Measurements from ENCODE around the gene RPL32.
"Not testable (repeated sequence)": the region's sequence is repeated elsewhere in the genome, so short reads cannot be mapped to it uniquely, and the experiment has no call there.

The RPL32 gene

DNA sequence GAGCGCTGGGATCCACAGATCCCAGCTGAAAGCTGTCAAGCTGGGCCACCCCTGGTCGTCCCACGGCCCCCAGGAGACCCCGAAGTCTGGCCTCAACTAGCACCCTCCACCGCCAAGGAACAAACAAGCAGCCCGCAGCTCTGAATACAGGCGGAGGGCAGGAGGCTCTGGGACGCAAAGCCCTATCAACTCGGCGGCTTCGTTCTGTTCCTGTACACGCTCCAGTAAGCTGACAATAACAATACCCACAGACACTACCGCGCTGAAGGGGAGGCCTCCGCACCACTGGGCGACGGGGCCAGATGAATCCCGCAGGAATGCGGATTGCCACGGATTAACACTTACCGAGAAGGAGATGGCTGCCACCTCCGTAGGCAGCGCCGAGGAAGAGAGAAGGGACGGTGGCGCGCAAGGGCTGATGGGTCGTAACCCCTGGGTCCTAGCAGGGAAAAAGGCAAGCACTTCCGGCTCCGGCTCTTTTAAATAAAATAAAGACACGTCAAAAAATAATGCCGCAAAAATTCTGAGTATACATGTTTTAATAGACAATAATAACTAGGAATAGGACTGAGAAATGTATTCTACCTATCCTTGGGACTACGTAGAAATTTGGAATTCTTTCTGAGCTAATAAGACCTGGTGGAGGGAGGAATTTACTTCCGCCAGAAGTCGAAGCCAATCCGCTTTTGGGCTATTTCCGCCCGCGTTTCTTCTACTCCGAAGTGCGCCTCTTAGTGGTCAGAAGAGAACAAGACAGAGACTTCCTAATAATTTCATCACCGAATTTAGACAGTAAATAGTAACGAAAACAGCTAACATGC is at the start of gene RPL32:
Gene RPL32, minus strand, starts transcription at position 417 of the 821 bp plus-strand sequence. CDS start 1,328 bp downstream, outside the sequence.
- DNase-seq, result peak; percentile 84

DNA sequence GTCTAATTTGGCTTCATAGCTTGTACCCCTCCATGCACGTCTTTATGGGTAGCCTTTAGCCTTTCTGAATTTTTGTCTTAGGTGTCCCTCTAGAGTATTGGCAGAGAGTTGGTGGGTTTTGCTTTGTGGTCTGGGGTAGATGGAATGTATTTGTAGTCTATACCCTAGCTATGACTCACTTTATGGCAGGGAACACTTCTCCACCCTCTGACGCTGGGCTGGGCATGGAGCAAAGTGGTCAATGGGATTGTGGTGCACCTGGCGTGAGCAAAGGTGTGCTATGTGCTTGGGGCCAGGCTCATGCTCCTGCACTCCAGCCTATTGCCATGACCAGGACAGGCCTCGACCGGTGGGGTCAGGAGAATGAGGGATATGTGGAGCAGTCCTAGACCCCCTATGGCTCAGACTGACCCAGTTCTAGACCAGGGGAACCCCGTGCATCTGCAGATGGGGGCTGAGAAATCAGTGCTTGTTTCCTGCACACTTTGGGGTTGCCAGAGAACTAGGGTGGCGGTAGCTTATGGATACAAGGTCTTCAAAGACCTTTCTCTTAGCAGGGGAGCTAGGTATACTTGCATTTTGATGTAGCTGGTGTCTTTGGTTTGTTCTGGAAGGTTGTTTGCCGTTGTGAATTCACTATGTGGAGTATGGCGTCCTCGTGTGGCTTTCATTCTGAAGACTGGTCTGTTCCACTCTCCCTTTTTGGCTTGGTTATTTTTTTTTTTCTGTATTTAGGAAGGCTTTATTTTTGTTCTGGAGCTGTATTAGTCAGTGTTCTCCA is 49.4 kb upstream of the RPL32 start:
- no peak for DNase-seq

GRCh38 chr3:12886736-12887135 is 45.4 kb upstream of the RPL32 start:
- DNase-seq, result no peak

GRCh38 chr3:12886106-12886679 is 44.8 kb upstream of the RPL32 start:
- DNase-seq, result no peak

DNA sequence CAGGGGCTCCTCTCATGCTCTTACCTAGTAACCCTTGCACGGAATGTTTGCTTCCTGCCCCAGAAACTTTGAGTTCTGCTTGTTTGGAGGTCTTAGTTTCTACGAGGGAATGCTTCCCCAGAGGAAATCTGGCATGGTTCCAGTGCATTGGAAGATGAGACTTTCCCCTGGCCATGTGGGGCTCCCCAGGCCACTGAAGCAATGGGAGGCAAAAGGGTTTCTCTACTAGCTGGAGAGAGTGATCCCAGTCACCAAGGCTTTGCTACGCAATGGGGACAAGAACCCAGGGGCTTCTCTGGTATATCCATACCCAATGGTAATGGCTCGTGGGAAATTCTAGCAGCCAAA is 44.2 kb upstream of the RPL32 start:
- DNase-seq, result no peak

DNA sequence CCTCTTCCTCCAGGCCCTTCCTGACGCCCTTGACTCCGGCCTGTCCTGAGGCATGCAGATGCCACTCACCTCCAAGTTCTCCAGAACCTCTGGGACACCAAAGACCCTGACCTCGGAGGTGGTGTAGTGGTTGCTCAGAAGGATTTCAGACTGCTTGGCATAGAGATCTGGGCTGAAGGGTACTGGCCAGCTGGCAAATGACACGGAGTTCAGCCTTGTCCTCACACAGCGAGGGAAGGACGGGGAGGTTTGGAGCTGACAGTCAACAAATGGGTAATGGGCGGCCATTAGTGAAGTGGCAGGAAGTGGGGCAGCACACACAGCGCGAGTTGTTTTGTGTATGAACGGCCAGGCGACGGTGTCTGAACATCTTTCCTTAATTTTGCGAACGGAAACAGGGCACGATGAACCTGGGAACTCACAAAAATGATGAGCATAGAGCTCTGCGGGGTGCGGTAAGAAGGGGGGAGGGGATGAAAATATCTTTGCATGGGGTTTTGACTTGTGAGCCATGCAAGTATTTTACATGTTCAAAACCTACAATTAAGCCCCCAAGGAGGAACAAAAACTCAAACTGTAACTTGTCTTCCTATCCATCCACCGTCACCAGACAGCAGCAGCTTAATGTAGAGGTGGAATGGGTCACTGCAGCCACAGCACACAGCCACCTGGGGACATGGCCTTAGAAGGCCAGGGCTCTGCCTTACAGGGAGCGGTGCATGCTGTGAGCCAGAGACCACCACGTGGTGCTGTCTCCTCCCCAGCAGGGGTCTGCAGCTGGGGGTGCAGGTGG is 43.6 kb upstream of the RPL32 start:
- no peak for DNase-seq

DNA sequence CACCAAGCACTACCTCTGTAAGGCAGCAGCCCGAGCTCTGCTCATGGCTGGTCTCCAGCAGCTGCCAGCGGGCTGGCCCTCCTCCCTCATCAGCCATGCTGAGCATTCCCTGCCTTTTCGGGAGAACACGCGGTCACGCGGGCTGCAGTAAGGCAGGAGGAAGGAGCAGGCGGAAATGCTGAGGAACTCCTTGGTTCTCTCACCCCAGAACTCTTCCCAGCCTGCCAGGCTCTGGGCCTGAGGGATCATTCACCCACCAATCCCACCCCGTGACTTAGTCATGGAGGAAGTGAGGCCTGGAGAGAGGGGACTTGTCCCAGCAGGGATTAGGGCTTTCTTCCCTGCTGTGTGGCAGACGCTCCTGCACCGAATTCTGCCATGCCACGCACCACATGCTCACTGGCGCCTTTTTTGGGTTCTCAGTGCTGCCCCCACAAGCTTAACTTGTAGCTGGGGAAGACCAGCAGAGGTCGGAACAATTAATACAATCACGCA is 42.9 kb upstream of the RPL32 start:
- no peak for DNase-seq

DNA sequence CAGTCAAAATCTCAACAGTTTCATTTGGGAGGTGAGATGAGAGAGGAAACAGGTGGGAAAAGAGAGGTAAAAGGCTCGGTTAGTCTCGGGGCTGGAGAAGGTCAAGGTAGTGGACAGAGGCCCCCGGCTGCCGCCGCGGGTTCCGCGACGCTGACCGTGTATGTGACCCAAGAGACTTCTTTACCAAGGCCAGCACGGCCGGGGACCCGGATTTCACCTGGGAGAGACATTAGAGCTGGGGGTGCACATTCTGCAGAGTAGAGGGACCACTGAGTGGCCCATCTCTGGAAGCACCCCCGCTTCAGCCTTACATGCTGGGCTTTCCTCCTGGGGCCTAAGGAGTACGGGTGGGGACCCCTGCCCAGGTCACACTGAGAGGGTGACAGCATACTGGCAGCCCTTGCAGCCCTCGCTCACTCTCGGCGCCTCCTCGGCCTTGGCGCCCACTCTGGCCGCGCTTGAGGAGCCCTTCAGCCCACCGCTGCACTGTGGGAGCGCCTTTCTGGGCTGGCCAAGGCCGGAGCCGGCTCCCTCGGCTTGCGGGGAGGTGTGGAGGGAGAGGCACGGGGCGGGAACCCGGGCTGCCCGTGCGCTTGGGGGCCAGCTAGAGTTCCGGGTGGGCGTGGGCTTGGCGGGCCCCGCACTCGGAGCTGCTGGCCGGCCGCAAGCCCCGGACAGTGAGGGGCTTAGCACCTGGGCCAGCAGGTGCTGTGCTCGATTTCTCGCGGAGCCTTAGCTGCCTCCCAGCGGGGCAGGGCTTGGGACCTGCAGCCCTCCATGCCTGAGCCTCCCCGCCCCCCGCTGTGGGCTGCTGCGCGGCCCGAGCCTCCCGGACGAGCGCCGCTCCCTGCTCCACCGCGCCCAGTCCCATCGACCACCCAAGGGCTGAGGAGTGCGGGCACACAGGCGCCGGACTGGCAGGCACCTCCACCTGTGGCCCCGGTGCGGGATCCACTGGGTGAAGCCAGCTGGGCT is 41.3 kb upstream of the RPL32 start:
- DNase-seq, result no peak

DNA sequence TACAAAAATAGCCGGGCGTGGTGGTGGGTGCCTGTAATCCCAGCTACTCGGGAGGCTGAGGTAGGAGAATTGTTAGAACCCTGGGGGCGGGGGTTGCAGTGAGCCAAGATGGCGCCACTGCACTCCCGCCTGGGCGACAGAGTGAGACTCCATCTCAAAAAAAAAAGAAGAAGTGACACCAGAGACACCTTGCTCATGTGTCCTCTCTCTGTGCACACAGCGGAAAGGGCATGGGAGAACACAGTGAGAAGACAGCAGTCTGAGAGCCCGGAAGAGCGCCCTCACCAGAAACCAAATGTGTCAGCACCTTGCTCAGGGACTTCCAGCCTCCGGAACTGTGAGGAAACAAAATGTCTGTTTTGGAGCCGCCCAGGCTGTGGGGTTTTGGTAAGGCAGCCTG is 40.5 kb upstream of the RPL32 start:
- DNase-seq, result not testable (repeated sequence)

GRCh38 chr3:12879191-12879815 is 37.9 kb upstream of the RPL32 start:
- DNase-seq, result no peak

GRCh38 chr3:12878758-12879157 is 37.4 kb upstream of the RPL32 start:
- DNase-seq, result not testable (repeated sequence)

GRCh38 chr3:12878141-12878574 is 36.8 kb upstream of the RPL32 start:
- DNase-seq, result no peak

GRCh38 chr3:12877040-12877439 is 35.7 kb upstream of the RPL32 start:
- DNase-seq, result no peak

- DNase-seq, result no peak
These were observed 34.8 kb upstream of the RPL32 start for GRCh38 chr3:12875857-12876836.

- no peak for DNase-seq
These were observed 30.1 kb upstream of the RPL32 start for GRCh38 chr3:12871404-12871983.

DNA sequence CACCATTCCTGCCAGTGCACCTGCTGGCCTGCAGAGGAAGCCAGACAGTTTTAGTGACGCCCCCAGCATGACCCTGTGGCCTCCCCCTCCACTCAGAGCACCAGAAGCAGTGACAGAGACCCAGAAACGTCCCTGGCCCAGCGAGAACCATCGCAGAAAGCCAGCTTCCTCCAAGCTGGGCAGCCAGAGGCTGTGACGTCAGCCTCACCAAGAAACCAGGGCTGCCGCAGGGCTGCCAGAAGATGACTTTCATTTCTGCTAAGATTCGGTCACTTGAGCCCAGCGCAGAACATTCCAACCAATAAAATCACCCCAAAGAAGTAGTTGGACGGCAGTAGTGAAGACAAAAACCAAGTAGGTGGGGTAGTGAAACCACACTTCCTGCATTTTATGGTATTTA is 29.6 kb upstream of the RPL32 start:
- DNase-seq, result no peak

GRCh38 chr3:12869035-12869621 is 27.8 kb upstream of the RPL32 start:
- no peak for DNase-seq

DNA sequence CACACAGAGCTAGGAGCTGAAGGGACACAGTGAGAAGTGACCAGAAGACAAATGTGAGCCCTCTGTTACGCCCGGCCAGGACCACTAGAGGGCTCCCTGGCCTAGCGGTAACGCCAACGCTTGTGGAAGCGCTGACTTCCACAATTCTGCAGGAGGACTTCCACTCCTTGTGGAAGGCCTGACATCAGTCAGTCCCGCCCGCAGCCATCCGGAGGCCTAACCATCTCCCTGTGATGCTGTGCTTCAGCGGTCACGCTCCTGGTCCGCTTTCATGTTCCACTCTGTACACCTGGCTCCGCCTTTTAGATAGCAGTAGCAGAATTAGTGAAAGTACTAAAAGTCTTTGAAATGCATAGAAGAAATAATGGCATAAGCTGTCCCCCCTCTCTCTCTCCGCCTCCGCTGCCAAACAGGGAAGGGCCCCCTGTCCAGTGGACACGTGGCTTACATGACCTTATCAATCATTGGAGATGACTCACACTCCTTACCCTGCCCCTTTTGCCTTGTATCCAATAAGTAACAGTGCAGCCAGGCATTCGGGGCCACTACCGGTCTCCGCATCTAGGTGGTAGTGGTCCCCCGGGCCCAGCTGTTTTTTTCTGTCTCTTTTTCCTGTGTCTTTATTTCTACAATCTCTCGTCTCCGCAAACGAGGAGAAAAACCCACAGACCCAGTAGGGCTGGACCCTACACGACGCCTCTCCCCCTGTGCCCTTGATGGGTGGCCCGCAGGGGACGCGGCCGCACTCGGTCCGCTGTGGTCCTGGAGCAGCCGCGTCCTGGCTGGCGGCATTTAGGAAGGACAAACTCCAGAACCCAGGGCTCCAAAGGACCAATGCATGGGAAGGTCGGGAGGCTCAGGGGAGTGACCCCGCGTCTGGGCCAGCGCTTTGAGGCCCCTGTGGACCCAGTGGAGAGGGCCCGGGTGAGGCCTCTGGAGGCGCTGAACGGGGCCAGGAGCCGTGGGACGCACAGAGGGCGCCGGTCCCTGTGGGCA is 27.0 kb upstream of the RPL32 start:
- no peak for DNase-seq
